HG03159 (cell line): ENCODE results near the gene HLTF.
"Not testable (repeated sequence)": the region's sequence is repeated elsewhere in the genome, so short reads cannot be mapped to it uniquely, and the experiment has no call there.

Experiments used
- ATAC-seq: cut with Tn5 transposase; IDR thresholded peaks from one replicate; pipeline ENCODE4 v1.9.1; 2021; ENCODE audit warnings: mild to moderate bottlenecking, moderate library complexity; ENCODE audit not compliant: unreplicated experiment

HLTF gene

GRCh38 chr3:149086232-149086988 is at the start of gene HLTF:
Gene HLTF, minus strand, starts transcription at chr3:149086533. Its CDS starts 197 bp downstream, at chr3:149086336.
- ATAC-seq: peak; percentile 99

- ATAC-seq: no peak
Observed at GRCh38 chr3:149134575-149134974, 48.2 kb upstream of the HLTF start.

- no peak for ATAC-seq
Observed at GRCh38 chr3:149131589-149131988, 45.3 kb upstream of the HLTF start.

GRCh38 chr3:149129326-149130205 is 43.2 kb upstream of the HLTF start, which contains the start of gene HPS3:
Gene HPS3, plus strand, starts transcription at chr3:149129638. Its CDS starts 86 bp downstream, at chr3:149129724.
- ATAC-seq: peak; percentile 96

- ATAC-seq: no peak
Observed at GRCh38 chr3:149128821-149129220, 42.5 kb upstream of the HLTF start.

- no peak for ATAC-seq
Observed at GRCh38 chr3:149122721-149123578, 36.6 kb upstream of the HLTF start.

GRCh38 chr3:149120051-149120972 is 34.0 kb upstream of the HLTF start:
- ATAC-seq: peak; percentile 67

- no peak for ATAC-seq
Observed at GRCh38 chr3:149119466-149119865, 33.1 kb upstream of the HLTF start.

- ATAC-seq: no peak
Observed at GRCh38 chr3:149118724-149119123, 32.4 kb upstream of the HLTF start.

- ATAC-seq: no peak
Observed at GRCh38 chr3:149115114-149115513, 28.8 kb upstream of the HLTF start.

- ATAC-seq: no peak
Observed at GRCh38 chr3:149114458-149114857, 28.1 kb upstream of the HLTF start.

GRCh38 chr3:149104484-149104883 is 18.2 kb upstream of the HLTF start:
- no peak for ATAC-seq

GRCh38 chr3:149101641-149102040 is 15.3 kb upstream of the HLTF start:
- ATAC-seq: no peak

- no peak for ATAC-seq
Observed at GRCh38 chr3:149101154-149101553, 14.8 kb upstream of the HLTF start.

GRCh38 chr3:149097987-149098386 is 11.7 kb upstream of the HLTF start:
- ATAC-seq: not testable (repeated sequence)

GRCh38 chr3:149095487-149095886 is 9.2 kb upstream of the HLTF start:
- ATAC-seq: peak; percentile 94

- ATAC-seq: no peak
Observed at GRCh38 chr3:149091983-149092382, 5.7 kb upstream of the HLTF start.

- ATAC-seq: no peak
Observed at GRCh38 chr3:149090907-149091306, 4.6 kb upstream of the HLTF start.

GRCh38 chr3:149090461-149090860 is 4.1 kb upstream of the HLTF start:
- ATAC-seq: no peak

- no peak for ATAC-seq
Observed at GRCh38 chr3:149089395-149089794, 3.1 kb upstream of the HLTF start.
